HepG2 (cell line): ENCODE results near the gene SRRT. TPM values are rescaled to one million over a fixed set of nuclear protein-coding genes. Genes with fewer than 3 reads are reported as not detected.

Source experiments
- AKNA ChIP-seq: sonication (generic); formaldehyde crosslinking; IDR thresholded peaks from 2 replicates; pipeline ENCODE4 v1.4.0; 2020; ENCODE audit warnings: missing genetic modification reagents, borderline replicate concordance
- BORCS8-MEF2B ChIP-seq: sonication (generic); formaldehyde crosslinking; IDR thresholded peaks from 2 replicates; pipeline ENCODE4 v1.8.0; 2022; ENCODE audit warnings: mild to moderate bottlenecking, missing genetic modification reagents
- CBX5 ChIP-seq: sonication (generic); formaldehyde crosslinking; IDR thresholded peaks from 2 replicates; pipeline ENCODE4 v1.4.0; 2020; ENCODE audit warnings: missing genetic modification reagents, borderline replicate concordance
- CREB1 ChIP-seq, 2 experiments: fragments of 450-650 bp in 1 of 2; IDR thresholded peaks; 2 replicates each; pipeline ENCODE4 v1.6.1; 2016 to 2017; ENCODE audit warnings: control low read depth in 1 of 2, mild to moderate bottlenecking in 1 of 2, missing compliant biosample characterization in 1 of 2, missing genetic modification characterization in 1 of 2
- CTCF ChIP-seq: sonication (generic); formaldehyde crosslinking; IDR thresholded peaks from 2 replicates; pipeline ENCODE4 v1.5.0; 2020; ENCODE audit warnings: mild to moderate bottlenecking, missing genetic modification reagents, moderate library complexity
- FOXM1 ChIP-seq: sonication (generic); formaldehyde crosslinking; IDR thresholded peaks from 2 replicates; pipeline ENCODE4 v1.5.0; 2020; ENCODE audit warnings: missing genetic modification reagents
- HOXA7 ChIP-seq: sonication (generic); formaldehyde crosslinking; IDR thresholded peaks from 2 replicates; pipeline ENCODE4 v1.8.1; 2022; ENCODE audit warnings: mild to moderate bottlenecking, missing genetic modification reagents, moderate library complexity
- MTF1 ChIP-seq: sonication (generic); formaldehyde crosslinking; IDR thresholded peaks from 2 replicates; pipeline ENCODE4 v1.5.0; 2020; ENCODE audit warnings: missing genetic modification reagents
- NFKBIZ ChIP-seq: IDR thresholded peaks from 2 replicates; pipeline ENCODE4 v1.6.1; 2018; ENCODE audit warnings: missing genetic modification reagents, missing compliant biosample characterization
- NR0B2 ChIP-seq: sonication (generic); formaldehyde crosslinking; IDR thresholded peaks from 2 replicates; pipeline ENCODE4 v1.4.0; 2020; ENCODE audit warnings: mild to moderate bottlenecking, missing genetic modification reagents
- RAD21 ChIP-seq: fragments of 450-650 bp; formaldehyde crosslinking; IDR thresholded peaks from 2 replicates; pipeline ENCODE4 v1.5.0; 2020; ENCODE audit warnings: mild to moderate bottlenecking
- RORA ChIP-seq: sonication (generic); formaldehyde crosslinking; IDR thresholded peaks from 2 replicates; pipeline ENCODE4 v1.5.0; 2020; ENCODE audit warnings: mild to moderate bottlenecking, missing genetic modification reagents, moderate library complexity
- SOX6 ChIP-seq, 2 experiments: fragments of 450-650 bp in 1 of 2; sonication (generic) in 1 of 2; formaldehyde crosslinking in 1 of 2; IDR thresholded peaks; 2 replicates each; pipeline versions ENCODE4 v1.4.0 to v1.6.1; 2017 to 2020; ENCODE audit warnings: antibody characterized with exemption in 1 of 2, mild to moderate bottlenecking in 1 of 2, missing genetic modification reagents in 1 of 2
- YY1 ChIP-seq: IDR thresholded peaks from 2 replicates; pipeline ENCODE4 v1.6.1; 2011; ENCODE audit warnings: low read length, low read depth, moderate library complexity, mild to moderate bottlenecking; ENCODE audit not compliant: insufficient read depth, insufficient replicate concordance
- ZFP1 ChIP-seq: IDR thresholded peaks from 2 replicates; pipeline ENCODE4 v1.6.1; 2016
- ZFX ChIP-seq: sonication (generic); formaldehyde crosslinking; IDR thresholded peaks from 2 replicates; pipeline ENCODE4 v1.4.0; 2020; ENCODE audit warnings: mild to moderate bottlenecking, low read depth, missing genetic modification reagents, moderate library complexity
- ZMYM3 ChIP-seq: sonication (generic); formaldehyde crosslinking; IDR thresholded peaks from 2 replicates; pipeline ENCODE4 v1.5.1; 2020; ENCODE audit warnings: mild to moderate bottlenecking, missing genetic modification reagents
- ZNF256 ChIP-seq: sonication (generic); formaldehyde crosslinking; conservative IDR thresholded peaks from 2 replicates; pipeline ENCODE4 v1.4.0; 2020; ENCODE audit warnings: missing genetic modification reagents
- ZNF337 ChIP-seq: sonication (generic); formaldehyde crosslinking; IDR thresholded peaks from 2 replicates; pipeline ENCODE4 v1.5.1; 2020; ENCODE audit warnings: missing genetic modification reagents, low read depth, mild to moderate bottlenecking, borderline replicate concordance
- ZNF558 ChIP-seq: sonication (generic); formaldehyde crosslinking; IDR thresholded peaks from 2 replicates; pipeline ENCODE4 v1.9.0; 2022; ENCODE audit warnings: mild to moderate bottlenecking, missing genetic modification reagents, borderline replicate concordance
- ZNF562 ChIP-seq: sonication (generic); formaldehyde crosslinking; IDR thresholded peaks from 2 replicates; pipeline ENCODE4 v1.8.0; 2022; ENCODE audit warnings: missing genetic modification reagents, borderline replicate concordance
- ZNF709 ChIP-seq: sonication (generic); formaldehyde crosslinking; IDR thresholded peaks from 2 replicates; pipeline ENCODE4 v1.5.0; 2020; ENCODE audit warnings: mild to moderate bottlenecking, missing genetic modification reagents
- ZNF777 ChIP-seq: sonication (generic); formaldehyde crosslinking; IDR thresholded peaks from 2 replicates; pipeline ENCODE4 v1.4.0; 2020; ENCODE audit warnings: missing genetic modification reagents
- ZSCAN25 ChIP-seq: sonication (generic); formaldehyde crosslinking; IDR thresholded peaks from 2 replicates; pipeline ENCODE4 v1.8.0; 2022; ENCODE audit warnings: mild to moderate bottlenecking, missing genetic modification reagents
- polyA plus RNA-seq, 8 experiments: library from polyadenylated mRNA; depleted of rRNA in 3 of 8; stranded (reverse) in 7 of 8; unstranded in 1 of 8; fragments of >200 nt; fragmentation: Illumina TruSeq in 4 of 8; extraction: Trizol in 4 of 8; gene quantifications; 2 replicates each; pipeline versions ENCODE4 v1.2.1 to v1.2.3, GENCODE V29; 2011 to 2016; ENCODE audit warnings: low read depth in 4 of 8, missing spikeins in 1 of 8, mixed read lengths in 1 of 8; ENCODE audit not compliant: insufficient read depth in 1 of 8
- total RNA-seq, 5 experiments: library from RNA; depleted of rRNA; stranded (reverse); fragments of >200 nt; fragmentation: Illumina TruSeq; extraction: Trizol; gene quantifications; 2 replicates each; pipeline ENCODE4 v1.2.3, GENCODE V29; 2016; ENCODE audit warnings: low read depth in 1 of 5

The SRRT gene
- total and polyA plus RNA-seq, 2 of the 13 experiments (the other 11 are each of a cell fraction or from before 2014, with no cell fraction given): 26.2 to 106 TPM

DNA sequence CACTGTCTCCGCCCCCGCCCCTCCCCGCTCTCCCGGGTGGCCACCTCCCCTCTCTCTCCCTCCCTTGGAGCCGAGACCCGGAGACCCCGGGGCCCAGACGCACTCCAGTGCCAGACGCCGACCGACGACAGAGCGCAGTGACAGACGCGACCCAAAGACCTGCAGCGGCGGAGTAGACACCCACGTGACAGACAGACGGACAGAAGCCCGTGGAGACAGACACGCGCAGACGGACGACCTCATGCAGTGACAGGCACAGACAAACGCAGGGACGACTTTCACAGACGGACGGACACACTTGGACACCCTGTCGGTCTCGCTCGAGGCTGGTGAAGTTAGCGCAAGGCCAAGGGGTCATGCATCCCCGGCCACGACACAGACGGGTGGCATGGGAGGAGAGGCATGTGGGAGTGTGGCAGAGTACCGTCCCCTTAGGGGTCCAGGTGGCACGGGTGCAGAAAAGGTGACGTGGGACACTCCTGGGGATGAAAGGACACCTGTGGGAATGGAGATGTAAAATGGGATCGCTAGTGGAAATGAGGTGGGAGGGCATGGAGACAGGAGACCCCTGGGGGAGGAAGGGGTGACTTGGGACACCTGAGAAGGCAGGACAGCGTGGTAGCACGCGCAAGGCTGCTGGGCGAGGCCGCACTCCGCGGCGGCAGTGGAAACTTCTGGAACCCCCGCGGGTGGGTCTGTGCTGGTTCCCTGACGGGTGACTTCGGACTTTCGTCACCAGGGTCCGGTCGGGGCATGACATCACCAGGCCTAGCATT lies 21.2 kb downstream of the SRRT start (continued):
- peak; percentile 83 for TF ChIP-seq ZNF777 (CRISPR knock-in tag)
- no peak for TF ChIP-seq ZMYM3 (CRISPR knock-in tag)
- TF ChIP-seq ZNF337: no peak
- 0 out of 2 replicates have a peak, but pooled peaks have one; percentile 26 for TF ChIP-seq BORCS8-MEF2B (CRISPR knock-in tag)
- no peak for TF ChIP-seq ZFX (CRISPR knock-in tag)
- no peak for TF ChIP-seq SOX6 (IDR thresholded peaks at IDR 0.05)
- no peak for TF ChIP-seq SOX6 (CRISPR knock-in tag; IDR thresholded peaks at IDR 0.05)
- no peak for TF ChIP-seq YY1
- no peak for TF ChIP-seq ZNF562
- no peak for TF ChIP-seq ZNF558 (CRISPR knock-in tag)
- TF ChIP-seq FOXM1 (CRISPR knock-in tag): no peak
- TF ChIP-seq ZFP1 (CRISPR knock-in tag): no peak
- 0 out of 2 replicates have a peak, but pooled peaks have one; percentile 28 for TF ChIP-seq NR0B2 (CRISPR knock-in tag)
- no peak for TF ChIP-seq ZNF256 (CRISPR knock-in tag)
- TF ChIP-seq MTF1 (CRISPR knock-in tag): no peak
- 0 out of 2 replicates have a peak, but pooled peaks have one; percentile 36 for TF ChIP-seq CBX5 (CRISPR knock-in tag)
- TF ChIP-seq CREB1 (IDR thresholded peaks at IDR 0.05): peak; percentile 78
- no peak for TF ChIP-seq CREB1 (CRISPR knock-in tag; IDR thresholded peaks at IDR 0.05)
- no peak for TF ChIP-seq CTCF (CRISPR knock-in tag)
- no peak for TF ChIP-seq NFKBIZ (CRISPR knock-in tag)
- TF ChIP-seq ZNF709: no peak
- TF ChIP-seq HOXA7: no peak
- no peak for TF ChIP-seq ZSCAN25 (CRISPR knock-in tag)
- no peak for TF ChIP-seq RAD21 (CRISPR knock-in tag)
- no peak for TF ChIP-seq RORA (CRISPR knock-in tag)
- TF ChIP-seq AKNA (CRISPR knock-in tag): no peak
